Esophagus squamous epithelium (tissue), 4 donors: ENCODE data around the gene VWA5B2.

Experiments
- POLR2A ChIP-seq, 4 donors: fragments of 450-650 bp; IDR thresholded peaks; one replicate each; pipeline ENCODE4 v1.6.1; 2017; ENCODE audit warnings: antibody characterized with exemption in 4 of 4, mild to moderate bottlenecking in 4 of 4, moderate library complexity in 3 of 4
- TF ChIP-seq, protein P1 (sequence below), 6 experiments: fragments of 450-650 bp in 4 of 6; fragments of 200-600 bp in 2 of 6; sonication (generic) in 2 of 6; IDR thresholded peaks; one replicate each; pipeline ENCODE4 v1.5.1; 2016 to 2019; ENCODE audit warnings: antibody characterized with exemption in 6 of 6, mild to moderate bottlenecking in 4 of 6, moderate library complexity in 4 of 6

DNA sequence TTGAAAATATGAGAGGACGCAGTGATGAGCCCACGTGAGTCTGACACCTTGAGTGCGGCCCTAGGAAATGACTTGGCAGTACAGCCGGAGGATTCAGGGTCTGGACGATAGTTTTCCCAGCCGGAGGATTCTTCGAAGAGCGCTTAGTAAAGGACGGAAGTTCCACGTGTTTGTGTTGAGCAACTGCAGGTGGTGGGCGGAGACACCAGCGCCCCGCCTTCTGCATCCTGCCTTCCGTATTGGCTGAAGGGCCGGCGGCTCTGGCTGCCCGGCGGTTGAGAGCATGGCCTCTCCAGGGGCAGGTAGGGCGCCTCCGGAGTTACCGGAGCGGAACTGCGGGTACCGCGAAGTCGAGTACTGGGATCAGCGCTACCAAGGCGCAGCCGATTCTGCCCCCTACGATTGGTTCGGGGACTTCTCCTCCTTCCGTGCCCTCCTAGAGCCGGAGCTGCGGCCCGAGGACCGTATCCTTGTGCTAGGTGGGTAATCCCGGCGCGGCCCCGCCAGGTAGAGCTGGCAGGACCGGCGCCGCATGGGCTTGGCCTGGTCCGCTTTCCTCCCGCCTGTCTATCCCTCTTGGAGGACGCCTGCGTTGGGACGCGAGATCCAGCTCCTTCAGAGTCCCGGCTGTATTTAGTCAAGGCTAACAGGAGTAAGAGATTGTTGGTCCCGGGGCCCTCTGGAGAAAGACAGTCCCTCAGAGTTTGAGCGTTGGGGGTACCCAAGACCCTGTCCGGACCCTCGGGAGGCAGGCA is 20.2 kb downstream of the VWA5B2 start, which contains the start of gene EEF1AKMT4:
- TF ChIP-seq, protein P1, sequence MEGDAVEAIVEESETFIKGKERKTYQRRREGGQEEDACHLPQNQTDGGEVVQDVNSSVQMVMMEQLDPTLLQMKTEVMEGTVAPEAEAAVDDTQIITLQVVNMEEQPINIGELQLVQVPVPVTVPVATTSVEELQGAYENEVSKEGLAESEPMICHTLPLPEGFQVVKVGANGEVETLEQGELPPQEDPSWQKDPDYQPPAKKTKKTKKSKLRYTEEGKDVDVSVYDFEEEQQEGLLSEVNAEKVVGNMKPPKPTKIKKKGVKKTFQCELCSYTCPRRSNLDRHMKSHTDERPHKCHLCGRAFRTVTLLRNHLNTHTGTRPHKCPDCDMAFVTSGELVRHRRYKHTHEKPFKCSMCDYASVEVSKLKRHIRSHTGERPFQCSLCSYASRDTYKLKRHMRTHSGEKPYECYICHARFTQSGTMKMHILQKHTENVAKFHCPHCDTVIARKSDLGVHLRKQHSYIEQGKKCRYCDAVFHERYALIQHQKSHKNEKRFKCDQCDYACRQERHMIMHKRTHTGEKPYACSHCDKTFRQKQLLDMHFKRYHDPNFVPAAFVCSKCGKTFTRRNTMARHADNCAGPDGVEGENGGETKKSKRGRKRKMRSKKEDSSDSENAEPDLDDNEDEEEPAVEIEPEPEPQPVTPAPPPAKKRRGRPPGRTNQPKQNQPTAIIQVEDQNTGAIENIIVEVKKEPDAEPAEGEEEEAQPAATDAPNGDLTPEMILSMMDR (IDR thresholded peaks at IDR 0.05) = peak; percentile 25 to 47 (median 28)
- peak in 1 of 4 donors; percentile 16 for TF ChIP-seq POLR2A (IDR thresholded peaks at IDR 0.05)
